Stomach (tissue), 9 donors: Measurements from ENCODE around the gene SGPL1. TPM values are rescaled to one million over a fixed set of nuclear protein-coding genes. Genes with fewer than 3 reads are reported as not detected.
A peak's percentile ranks its signal among the peaks of the same experiment; 100 is the strongest.

Source experiments
- DNase-seq, 2 donors: peaks; one replicate each; pipeline versions ENCODE4 v3.0.0 to v3.0.0-alpha.2; 2013 to 2019
- H3K27ac ChIP-seq, 5 donors: fragments of 200-600 bp in 4 of 5; sonication (generic) in 4 of 5; one replicate each; pipeline ENCODE4 v1.5.1; 2013 to 2019; ENCODE audit warnings: mild to moderate bottlenecking in 1 of 5, moderate library complexity in 1 of 5
- H3K27me3 ChIP-seq, 3 donors: fragments of 200-600 bp; sonication (generic); one replicate each; pipeline ENCODE4 v1.5.1; 2017 to 2019; ENCODE audit warnings: mixed run types in 1 of 3
- H3K36me3 ChIP-seq, 4 donors: fragments of 200-600 bp; sonication (generic); 1 replicate in 3 of 4; 2 replicates in 1 of 4; pipeline ENCODE4 v1.5.1; 2016 to 2019
- H3K4me1 ChIP-seq, 4 donors: fragments of 200-600 bp; sonication (generic); one replicate each; pipeline ENCODE4 v1.5.1; 2016 to 2019
- H3K4me3 ChIP-seq, 4 donors: fragments of 200-600 bp; sonication (generic) in 3 of 4; one replicate each; pipeline ENCODE4 v1.5.1; 2016 to 2019; ENCODE audit warnings: mild to moderate bottlenecking in 1 of 4
- H3K9me3 ChIP-seq, 4 donors: fragments of 200-600 bp; sonication (generic); one replicate each; pipeline ENCODE4 v1.5.1; 2016 to 2019
- CTCF ChIP-seq, 7 experiments: fragments of 450-650 bp in 4 of 7; fragments of 200-600 bp in 3 of 7; sonication (generic) in 3 of 7; IDR thresholded peaks; one replicate each; pipeline ENCODE4 v1.5.1; 2016 to 2019; ENCODE audit warnings: antibody characterized with exemption in 7 of 7, control low read depth in 2 of 7, mild to moderate bottlenecking in 1 of 7
- EP300 ChIP-seq: sonication (generic); formaldehyde crosslinking; IDR thresholded peaks from one replicate; pipeline ENCODE4 v1.6.1; 2017; ENCODE audit warnings: antibody characterized with exemption
- POLR2A ChIP-seq, 4 donors: fragments of 450-650 bp; IDR thresholded peaks; one replicate each; pipeline ENCODE4 v1.6.1; 2016; ENCODE audit warnings: antibody characterized with exemption in 4 of 4, control low read depth in 2 of 4, mild to moderate bottlenecking in 1 of 4, moderate library complexity in 1 of 4
- POLR2AphosphoS5 ChIP-seq, 3 donors: sonication (generic); formaldehyde crosslinking; IDR thresholded peaks; one replicate each; pipeline ENCODE4 v1.6.1; 2016; ENCODE audit warnings: antibody characterized with exemption in 3 of 3
- WGBS, 5 donors: extraction: QIAGEN DNeasy Blood & Tissue Kit in 3 of 5; methylation state at CpG; one replicate each; pipeline versions ENCODE4 v1.1.5 to v1.1.7; 2013 to 2018; 5-methylcytosine and 5-hydroxymethylcytosine counted together
- intact Hi-C: fragments of 100-400 bp; cut with DNase I; formaldehyde crosslinking; loops from one replicate; pipeline ENCODE4 v1.15.1; 2023; ENCODE audit warnings: low total_unique reads
- polyA plus RNA-seq, 3 donors: library from polyadenylated mRNA; stranded (reverse); fragments of 200-250 nt; gene quantifications; one replicate each; pipeline ENCODE4 v1.2.3, GENCODE V29; 2013
- small RNA-seq, 4 donors: library from RNA; depleted of rRNA; stranded (forward); fragments of <200 nt; gene quantifications; one replicate each; pipeline ENCODE3, GENCODE V24; 2016
- total RNA-seq, 5 donors: library from RNA; depleted of rRNA; stranded (reverse); fragments of >200 nt; gene quantifications; one replicate each; pipeline versions ENCODE4 v1.1.0 to v1.2.3, GENCODE V29; 2014 to 2016
- donor health status: healthy with polysubstance abuse.
- donor health status: Bipolar disorder and iron deficiency.
- donor health status: healthy.

The SGPL1 gene
- total and polyA plus RNA-seq, 8 donors = 1.2 to 65.5 (median 15.6) TPM

- H3K27me3 ChIP-seq = peaks cover 0 to 5% (median 0%) of the 10 kb centered on the region in 3 donors
- H3K27ac ChIP-seq = no peak overlapping the region
Measured at GRCh38 chr10:70927189-70927943, 111.6 kb downstream of the SGPL1 start.

GRCh38 chr10:70928140-70928539, 112.4 kb downstream of the SGPL1 start:
- Histone ChIP-seq H3K9me3 (no peaks in the 10 kb centered on the region), H3K4me3 (no peak overlapping the region), H3K36me3 (no peaks in the 10 kb centered on the region), H3K27me3 (peaks cover 0 to 12% (median 0%) of the 10 kb centered on the region in 3 donors), H3K27ac (no peak overlapping the region), H3K4me1 (peaks cover 0 to 21% (median 3%) of the 10 kb centered on the region in 4 donors)
- 66 to 79% (median 73%) methylated on average over 8 of the region's 8 CpGs for WGBS, 5 donors
- intact Hi-C loops = no loop called here
- no peak for TF ChIP-seq POLR2AphosphoS5 (IDR thresholded peaks at IDR 0.05)
- TF ChIP-seq EP300 = no peak
- no peak for TF ChIP-seq POLR2A (IDR thresholded peaks at IDR 0.05)
- no peak for TF ChIP-seq CTCF (IDR thresholded peaks at IDR 0.05)
- no peak for DNase-seq

More at GRCh38 chr10:70927189-70927943, 111.6 kb downstream of the SGPL1 start:
- H3K36me3 ChIP-seq = no peaks in the 10 kb centered on the region
- H3K4me1 ChIP-seq = peaks cover 0 to 21% (median 3%) of the 10 kb centered on the region in 4 donors
- H3K9me3 ChIP-seq = no peaks in the 10 kb centered on the region
- intact Hi-C loops = no loop called here
- no peak for TF ChIP-seq POLR2A (IDR thresholded peaks at IDR 0.05)
- peak in 1 of 3 donors; percentile 62 for TF ChIP-seq POLR2AphosphoS5 (IDR thresholded peaks at IDR 0.05)
- TF ChIP-seq CTCF (IDR thresholded peaks at IDR 0.05) = no peak
- WGBS, 5 donors = 42 to 59% (median 45%) methylated on average over 13 of the region's 13 CpGs
- peak; percentile 28 to 49 for DNase-seq
- H3K4me3 ChIP-seq = no peak overlapping the region

GRCh38 chr10:70930263-70931000, 114.7 kb downstream of the SGPL1 start:
- TF ChIP-seq CTCF (IDR thresholded peaks at IDR 0.05) = no peak
- no peak for TF ChIP-seq POLR2A (IDR thresholded peaks at IDR 0.05)
- TF ChIP-seq POLR2AphosphoS5 (IDR thresholded peaks at IDR 0.05) = no peak
- no peak for TF ChIP-seq EP300
- Histone ChIP-seq H3K9me3 (no peaks in the 10 kb centered on the region), H3K27me3 (peaks cover 0 to 32% (median 0%) of the 10 kb centered on the region in 3 donors), H3K4me1 (peaks cover 0 to 20% (median 3%) of the 10 kb centered on the region in 4 donors), H3K36me3 (no peaks in the 10 kb centered on the region), H3K27ac (no peak overlapping the region), H3K4me3 (no peak overlapping the region)
- DNase-seq = no peak
- intact Hi-C loops = loop anchor here (10.0 kb wide), 1 partner anchor 264 kb away; no protein-coding TSS in a partner anchor
- 70 to 75% (median 72%) methylated on average over 17 of the region's 17 CpGs for WGBS, 5 donors

Small RNAs within 50 kb of the gene (small RNA-seq; reads per million reads assigned to genes)
- gene RPS26P40 = 0 reads per million in 4 donors

Other genes starting within 250 kb of the SGPL1 start
- 1 to 10 TPM in 3 of 5 donors, under 1 TPM in 1, not detected in 1; under 0.01 to 2.3 (median 1.4) TPM for gene PRF1, start 213.2 kb upstream of the SGPL1 start, total RNA-seq
- gene PRF1, start 213.2 kb upstream of the SGPL1 start, polyA plus RNA-seq = 10 to 100 TPM in 1 of 3 donors, 1 to 10 TPM in 1, under 1 TPM in 1; 0.73 to 11.0 (median 1.4) TPM
- 1 to 10 TPM in 3 of 5 donors, not detected in 2; 7.0 to 9.4 (median 7.3) TPM for gene ADAMTS14, start 143.4 kb upstream of the SGPL1 start, total RNA-seq
- under 1 TPM; 0.33 to 0.92 (median 0.62) TPM for gene ADAMTS14, start 143.4 kb upstream of the SGPL1 start, polyA plus RNA-seq
- not detected for gene TBATA, start 30.6 kb upstream of the SGPL1 start, total RNA-seq
- gene TBATA, start 30.6 kb upstream of the SGPL1 start, polyA plus RNA-seq = not detected
- gene PCBD1, start 72.6 kb downstream of the SGPL1 start, total RNA-seq = 10 to 100 TPM; 29.4 to 72.8 (median 52.1) TPM
- gene PCBD1, start 72.6 kb downstream of the SGPL1 start, polyA plus RNA-seq = 100 to 1,000 TPM; 120 to 130 (median 129) TPM